Heart left ventricle (tissue), 13 donors: ENCODE results near the gene MORC2.

ENCODE experiments used
- CTCF ChIP-seq, 12 donors: fragments of 200-600 bp; sonication (generic) in 4 of 12; IDR thresholded peaks; one replicate each; pipeline versions ENCODE4 v1.5.0 to v1.8.0; 2018 to 2022; ENCODE audit warnings: antibody characterized with exemption in 12 of 12, mild to moderate bottlenecking in 5 of 12
- POLR2A ChIP-seq, 2 donors: fragments of 450-650 bp; IDR thresholded peaks; one replicate each; pipeline ENCODE4 v1.6.1; 2017; ENCODE audit warnings: antibody characterized with exemption in 2 of 2, mild to moderate bottlenecking in 2 of 2, moderate library complexity in 2 of 2
- donor health status: ischemic (EF 13 %, LVEDD 7.1; RV severe dilation, severe dysfunction).
- donor health status: DM: no; HTN: yes; CAD: no.
- donor health status: DM: no; HTN: no; CAD: no.
- donor health status: ischemic (EF 25% LVEDD 6.9; RV normal size, moderate dysfunction).
- donor health status: ischemic (EF 25% LVEDD 5.7; RV mildly dilated, moderate dysfunction).
- donor health status: ischemic (EF 35%, LVEDD 5.7; RV mildly dilated, moderate dysfunction).
- donor health status: nonischemic (EF 11% LVEDD 7.7; RV severe dilation, severe dysfunction).
- donor health status: DM: yes; HTN: yes; CAD: no.
- donor health status: PGD.
- donor health status: ischemic (EF 29% LVEDD 5.4; RV normal size, mild dysfunction).
- donor health status: nonischemic (EF 23%, LVEDD 6.1; RV moderate dilation, normal function).

DNA sequence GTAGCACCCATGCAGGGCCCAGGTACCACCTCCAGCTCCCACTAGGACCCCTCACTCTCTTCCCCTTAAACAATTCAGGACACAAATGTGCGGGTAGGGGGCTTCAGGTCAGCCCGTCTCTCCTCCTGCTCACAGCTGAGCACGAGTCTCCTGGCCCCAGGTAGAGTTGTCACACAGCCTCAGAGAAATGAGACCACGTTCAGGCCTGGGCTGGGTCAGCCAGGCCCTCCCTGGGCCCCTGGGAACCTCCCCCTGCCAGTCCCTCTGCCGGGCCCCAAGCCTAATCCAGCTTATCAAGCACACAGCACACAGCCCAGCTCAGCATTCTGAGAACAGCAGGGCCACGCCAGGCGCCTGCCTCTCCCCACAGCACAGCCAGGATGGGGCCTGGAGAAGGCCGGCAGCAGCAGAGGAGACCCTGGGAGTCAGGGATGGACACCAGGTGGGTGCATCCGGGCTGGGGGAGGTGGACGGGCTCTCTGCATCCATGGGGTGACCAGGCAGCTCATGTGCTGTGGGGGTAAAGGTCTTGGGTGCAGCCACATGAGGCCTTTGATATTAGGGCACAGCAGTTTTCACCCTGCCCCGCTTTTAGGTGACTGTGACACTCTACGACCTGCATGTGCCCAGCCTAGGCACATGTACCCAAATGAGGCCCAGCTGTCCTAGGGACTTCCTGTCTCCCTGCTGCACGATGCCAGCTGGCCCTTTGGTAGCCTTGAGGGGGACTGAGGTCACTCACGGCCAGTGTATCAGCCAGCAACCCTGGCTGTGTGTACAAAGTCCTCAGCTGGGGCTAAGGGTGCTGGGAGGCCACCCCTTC is 87.0 kb downstream of the MORC2 start:
- TF ChIP-seq CTCF (IDR thresholded peaks at IDR 0.05) (no peak), POLR2A (IDR thresholded peaks at IDR 0.05) (no peak)
